Mesendoderm (in vitro differentiated cells): ENCODE data around the gene SMIM45.

ENCODE experiments used
- DNase-seq: peaks from one replicate; pipeline ENCODE4 v3.0.0; 2013
- H2AK5ac ChIP-seq: 2 replicates; pipeline ENCODE4 v1.6.1; 2013; ENCODE audit warnings: low read length, inconsistent platforms
- H2BK120ac ChIP-seq: 2 replicates; pipeline ENCODE4 v1.6.1; 2013; ENCODE audit warnings: low read depth, mild to moderate bottlenecking, low read length, moderate library complexity, mixed read lengths
- H2BK15ac ChIP-seq: replicated peaks from 2 replicates; pipeline ENCODE4 v1.6.1; 2013; ENCODE audit warnings: low read depth, mild to moderate bottlenecking, moderate library complexity
- H2BK5ac ChIP-seq: 2 replicates; pipeline ENCODE4 v1.6.1; 2013; ENCODE audit warnings: low read length, inconsistent platforms
- H3K18ac ChIP-seq: 2 replicates; pipeline ENCODE4 v1.6.1; 2013; ENCODE audit warnings: mild to moderate bottlenecking, low read length, mixed read lengths
- H3K23ac ChIP-seq: one replicate; pipeline ENCODE4 v1.6.1; 2013; ENCODE audit warnings: low read length
- H3K27ac ChIP-seq: 2 replicates; pipeline ENCODE4 v1.5.1; 2013; ENCODE audit warnings: low read depth, mild to moderate bottlenecking, inconsistent platforms, low read length, moderate library complexity
- H3K27me3 ChIP-seq: 2 replicates; pipeline ENCODE4 v1.6.1; 2013; ENCODE audit warnings: low read length, control low read depth, mild to moderate bottlenecking, inconsistent platforms; ENCODE audit not compliant: insufficient read depth, poor library complexity
- H3K36me3 ChIP-seq: 2 replicates; pipeline ENCODE4 v1.6.1; 2013; ENCODE audit warnings: low read length, inconsistent platforms; ENCODE audit not compliant: control insufficient read depth, insufficient read depth
- H3K4ac ChIP-seq: one replicate; pipeline ENCODE4 v1.6.1; 2013; ENCODE audit warnings: low read depth, mild to moderate bottlenecking, low read length, moderate library complexity
- H3K4me1 ChIP-seq: 2 replicates; pipeline ENCODE4 v1.6.1; 2013; ENCODE audit warnings: low read depth, low read length, inconsistent platforms; ENCODE audit not compliant: control insufficient read depth
- H3K4me2 ChIP-seq: 2 replicates; pipeline ENCODE4 v1.6.1; 2013; ENCODE audit warnings: low read length
- H3K4me3 ChIP-seq: 2 replicates; pipeline ENCODE4 v1.5.1; 2013; ENCODE audit warnings: mild to moderate bottlenecking, low read length
- H3K56ac ChIP-seq: one replicate; pipeline ENCODE4 v1.6.1; 2013; ENCODE audit warnings: low read length
- H3K79me1 ChIP-seq: 2 replicates; pipeline ENCODE4 v1.6.1; 2013; ENCODE audit warnings: low read length, inconsistent platforms
- H3K79me2 ChIP-seq: 2 replicates; pipeline ENCODE4 v1.6.1; 2013; ENCODE audit warnings: mild to moderate bottlenecking, low read length; ENCODE audit not compliant: control insufficient read depth, insufficient read depth
- H3K9ac ChIP-seq: 2 replicates; pipeline ENCODE4 v1.6.1; 2013; ENCODE audit warnings: low read length, inconsistent platforms
- H4K5ac ChIP-seq: one replicate; pipeline ENCODE4 v1.6.1; 2013; ENCODE audit warnings: low read length
- H4K8ac ChIP-seq: one replicate; pipeline ENCODE4 v1.6.1; 2013; ENCODE audit warnings: low read depth, mild to moderate bottlenecking, control low read depth, low read length, moderate library complexity
- WGBS: extraction: QIAGEN DNeasy Blood & Tissue Kit; methylation state at CpG from one replicate; pipeline ENCODE4 v1.1.7; 2013; ENCODE audit warnings: low lambda C conversion rate, missing lambda C conversion rate; ENCODE audit not compliant: insufficient coverage; ENCODE audit errors: extremely low coverage; 5-methylcytosine and 5-hydroxymethylcytosine counted together

Gene SMIM45

DNA sequence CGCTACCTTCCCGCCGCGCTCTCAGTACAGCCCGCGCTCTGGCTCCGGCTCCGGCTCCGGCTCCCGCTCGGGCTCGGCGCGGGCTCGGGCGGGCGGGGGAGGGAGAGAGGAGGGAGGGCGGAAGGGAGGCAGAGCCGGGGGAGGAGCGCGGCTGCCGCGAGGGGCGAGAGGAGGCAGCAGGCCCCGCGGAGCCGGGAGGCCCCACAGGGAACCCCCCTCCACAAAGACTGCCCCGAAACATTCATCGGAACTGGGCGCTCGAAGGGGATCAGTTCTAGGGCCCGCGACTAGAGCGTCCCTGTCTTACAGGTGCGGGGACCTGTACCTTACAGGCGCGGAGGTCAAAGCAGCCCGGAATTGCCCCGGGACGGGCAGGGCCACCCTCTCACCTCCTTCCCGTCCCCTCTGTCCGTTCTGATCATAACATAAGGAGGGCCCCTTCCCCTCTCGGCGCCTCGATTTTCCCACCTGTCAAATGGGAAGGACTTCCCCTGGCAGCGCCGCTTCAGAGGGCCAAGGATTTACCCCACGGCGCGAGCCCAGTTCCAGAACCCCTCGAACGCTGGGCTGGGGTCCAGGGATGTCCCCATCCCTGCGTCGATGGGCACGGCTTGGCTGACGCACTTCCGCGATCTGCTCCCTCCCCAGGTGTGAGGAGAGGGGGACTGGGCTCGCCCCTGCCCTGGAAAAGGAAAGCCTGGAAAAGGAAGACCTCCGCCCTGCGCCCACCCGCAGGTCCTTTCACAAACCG, 36.7 kb upstream of the SMIM45 start, which contains the start of gene SHISA8:
SHISA8 (minus strand) TSS at position 40 of the 751 bp plus-strand sequence. CDS start 407 bp downstream, outside the sequence.
- peak; percentile 49 for DNase-seq
- no peak within 1 kb of the TSS for H2BK15ac ChIP-seq
- H3K18ac ChIP-seq, result no peak within 1 kb of the TSS
- peaks cover 57% of the 10 kb centered on the region for H3K27me3 ChIP-seq
- H2AK5ac ChIP-seq, result no peak within 1 kb of the TSS
- no peak within 1 kb of the TSS for H3K4ac ChIP-seq
- H3K4me2 ChIP-seq, result peak within 1 kb of the TSS; percentile 72
- H2BK120ac ChIP-seq, result no peak within 1 kb of the TSS
- H3K4me1 ChIP-seq, result peaks cover 3% of the 10 kb centered on the region
- H4K5ac ChIP-seq, result no peak within 1 kb of the TSS
- no peak within 1 kb of the TSS for H4K8ac ChIP-seq
- no peak within 1 kb of the TSS for H3K27ac ChIP-seq
- H3K56ac ChIP-seq, result peak within 1 kb of the TSS; percentile 67
- no peaks in the 10 kb centered on the region for H3K79me2 ChIP-seq
- no peak within 1 kb of the TSS for H3K4me3 ChIP-seq
- no CpG with 5 or more reads among the region's 63 CpGs for WGBS
- no peaks in the 10 kb centered on the region for H3K79me1 ChIP-seq
- peak within 1 kb of the TSS; percentile 36 for H3K9ac ChIP-seq
- H3K23ac ChIP-seq, result peak within 1 kb of the TSS; percentile 57
- no peaks in the 10 kb centered on the region for H3K36me3 ChIP-seq
- no peak within 1 kb of the TSS for H2BK5ac ChIP-seq

DNA sequence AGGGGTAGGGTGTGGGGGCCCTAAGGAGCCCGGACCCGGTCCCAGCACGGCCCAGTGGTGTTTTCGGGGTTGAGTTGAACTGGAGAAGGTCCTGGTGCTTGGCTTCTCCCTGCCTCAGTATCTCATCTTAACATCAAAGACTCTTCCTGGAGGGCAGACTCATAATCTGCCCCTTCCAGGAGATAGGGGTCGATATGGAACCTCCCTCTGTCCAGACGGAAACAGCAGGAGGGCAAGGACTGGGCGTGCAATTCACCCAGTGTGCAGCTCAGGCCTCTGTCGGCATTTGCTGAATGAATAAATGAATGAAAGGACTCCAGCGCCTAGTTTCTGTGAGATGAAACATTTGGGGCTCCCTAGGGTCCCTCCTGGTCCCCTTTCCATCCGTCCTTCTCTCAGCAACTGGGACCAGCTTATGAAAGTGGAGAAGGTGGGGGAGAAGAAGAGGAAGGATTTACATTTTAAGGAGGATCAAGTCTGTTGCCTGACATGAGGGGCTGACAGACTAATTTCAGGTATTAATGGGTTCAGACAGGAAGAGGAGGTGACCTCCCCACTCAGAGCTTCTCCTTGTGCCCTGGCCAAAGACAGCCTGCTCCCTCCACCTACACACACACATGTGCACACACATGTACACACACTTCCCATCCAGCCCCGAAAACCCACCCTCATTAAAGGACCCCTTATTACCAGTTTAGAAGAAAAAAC, 36.0 kb upstream of the SMIM45 start:
- Histone ChIP-seq H3K27me3 (peaks cover 50% of the 10 kb centered on the region), H3K4ac (no peak overlapping the region)
- WGBS, result no CpG with 5 or more reads among the region's 11 CpGs

DNA sequence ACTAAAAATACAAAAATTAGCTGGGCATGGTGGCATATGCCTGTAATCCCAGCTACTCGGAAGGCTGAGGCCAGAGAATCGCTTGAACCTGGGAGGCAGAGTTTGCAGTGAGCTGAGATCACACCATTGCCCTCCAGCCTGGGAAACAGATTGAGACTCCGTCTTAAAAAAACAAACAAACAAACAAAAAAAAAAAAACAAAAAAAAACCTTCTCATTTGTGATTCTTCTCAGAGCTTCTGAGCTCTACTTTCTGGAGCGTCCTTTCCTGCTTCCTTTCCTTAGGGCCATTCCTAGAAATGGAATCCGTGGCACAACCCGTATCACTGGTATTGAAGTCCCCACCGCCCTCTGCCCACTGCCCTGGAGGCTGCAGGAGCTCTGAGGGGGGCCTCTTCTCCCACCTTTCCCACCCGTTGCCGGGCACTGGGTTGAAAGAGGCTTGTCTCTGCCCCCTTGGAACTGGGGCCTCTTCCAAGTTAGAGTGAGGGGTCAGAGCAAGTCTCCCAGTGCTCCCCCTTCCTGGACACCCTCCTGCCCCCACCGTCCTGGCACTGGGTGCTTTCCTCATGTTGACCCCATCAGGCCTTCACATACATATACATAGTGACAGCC, 35.1 kb upstream of the SMIM45 start:
- DNase-seq, result no peak
- Histone ChIP-seq H3K18ac (no peak overlapping the region), H3K79me1 (no peaks in the 10 kb centered on the region), H3K23ac (no peak overlapping the region), H4K5ac (no peak overlapping the region), H2BK15ac (no peak overlapping the region), H3K4me1 (peaks cover 3% of the 10 kb centered on the region), H2BK5ac (no peak overlapping the region), H3K27ac (no peak overlapping the region), H2BK120ac (no peak overlapping the region), H3K79me2 (no peaks in the 10 kb centered on the region), H3K4me3 (no peak overlapping the region), H3K9ac (no peak overlapping the region), H3K56ac (no peak overlapping the region), H3K36me3 (no peaks in the 10 kb centered on the region), H3K4ac (no peak overlapping the region), H3K4me2 (no peak overlapping the region), H3K27me3 (peaks cover 43% of the 10 kb centered on the region), H4K8ac (no peak overlapping the region), H2AK5ac (no peak overlapping the region)
- no CpG with 5 or more reads among the region's 10 CpGs for WGBS

More for the DNA sequence above, 36.0 kb upstream of the SMIM45 start:
- H3K4me3 ChIP-seq, result no peak overlapping the region
- H3K27ac ChIP-seq, result no peak overlapping the region
- no peak overlapping the region for H4K8ac ChIP-seq
- no peak overlapping the region for H2BK15ac ChIP-seq
- no peaks in the 10 kb centered on the region for H3K36me3 ChIP-seq
- no peak overlapping the region for H3K56ac ChIP-seq
- H3K79me1 ChIP-seq, result no peaks in the 10 kb centered on the region
- no peak for DNase-seq
- H3K4me2 ChIP-seq, result no peak overlapping the region
- H3K79me2 ChIP-seq, result no peaks in the 10 kb centered on the region
- H4K5ac ChIP-seq, result no peak overlapping the region
- H3K23ac ChIP-seq, result peak overlapping the region; percentile 57
- no peak overlapping the region for H2BK5ac ChIP-seq
- no peak overlapping the region for H2BK120ac ChIP-seq
- no peak overlapping the region for H2AK5ac ChIP-seq
- no peak overlapping the region for H3K9ac ChIP-seq
- peaks cover 3% of the 10 kb centered on the region for H3K4me1 ChIP-seq
- H3K18ac ChIP-seq, result no peak overlapping the region

DNA sequence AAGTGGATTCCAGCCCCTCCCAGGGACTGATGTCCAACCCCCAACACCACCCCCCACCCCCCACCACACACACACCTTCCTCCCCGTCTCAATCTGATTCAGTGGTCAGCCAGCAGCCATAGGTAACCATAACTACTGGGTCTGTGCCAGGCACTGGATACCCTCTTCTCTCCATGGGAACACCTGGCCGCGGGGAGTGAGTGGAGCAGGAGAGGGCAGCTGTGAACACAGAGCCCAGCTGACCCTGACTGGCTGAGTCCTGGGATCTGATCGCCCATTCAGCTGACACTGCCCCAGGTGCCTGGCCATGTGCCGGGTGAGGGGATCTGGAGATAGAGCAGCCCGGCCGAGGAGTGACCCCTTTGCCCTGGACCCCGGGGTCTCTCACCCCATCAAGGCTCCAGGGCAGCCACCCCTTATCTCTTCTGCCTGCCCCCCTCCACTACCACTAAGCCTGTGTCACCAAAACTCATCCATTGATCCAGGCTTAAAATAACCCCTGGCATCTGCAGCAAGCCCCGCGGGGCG, 34.5 kb upstream of the SMIM45 start:
- Histone ChIP-seq H3K4me3 (no peak overlapping the region), H3K79me2 (no peaks in the 10 kb centered on the region)
- WGBS, result no CpG with 5 or more reads among the region's 11 CpGs

DNA sequence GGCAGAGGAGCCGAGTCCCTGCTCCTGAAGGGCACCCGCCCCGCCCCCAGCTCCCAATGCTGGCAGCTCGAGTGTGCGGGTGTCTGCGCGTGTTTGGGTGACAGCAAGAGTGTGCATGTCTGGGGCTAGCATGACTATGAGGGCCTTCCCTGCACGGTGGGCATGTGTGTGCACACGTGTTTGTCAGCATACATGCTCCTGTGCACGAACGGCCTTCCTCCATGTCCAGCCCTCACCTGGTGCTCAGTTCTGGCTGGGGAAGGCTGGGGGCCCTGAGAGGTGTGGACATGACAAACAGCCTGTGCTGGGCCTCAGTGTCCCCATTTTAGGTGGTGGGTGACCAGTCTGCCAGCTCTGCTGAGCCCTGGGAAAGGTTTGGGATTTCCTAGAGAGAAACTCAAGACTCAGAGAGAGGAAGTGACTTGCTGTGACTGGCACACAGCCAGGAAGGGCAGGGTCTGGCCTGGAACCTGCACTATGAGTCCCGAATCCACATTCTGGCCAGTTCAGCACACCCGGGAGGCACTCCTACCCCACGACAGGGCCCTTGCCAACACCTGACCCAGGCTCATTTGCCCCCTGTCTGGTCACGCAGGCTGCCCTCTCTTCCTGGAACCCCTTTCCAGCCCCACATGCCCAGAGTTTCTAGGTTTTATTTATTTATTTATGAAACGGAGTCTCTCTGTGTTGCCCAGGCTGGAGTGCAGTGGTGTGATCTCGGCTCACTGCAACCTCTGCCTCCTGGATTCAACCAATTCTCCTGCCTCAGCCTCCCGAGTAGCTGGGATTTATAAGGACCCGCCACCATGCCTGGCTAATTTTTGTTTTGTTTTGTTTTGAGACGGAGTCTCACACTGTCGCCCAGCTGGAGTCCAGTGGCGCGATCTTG, 33.8 kb upstream of the SMIM45 start:
- peaks cover 3% of the 10 kb centered on the region for H3K4me1 ChIP-seq
- no peak overlapping the region for H3K56ac ChIP-seq
- no CpG with 5 or more reads among the region's 23 CpGs for WGBS
- H3K9ac ChIP-seq, result no peak overlapping the region
- H4K5ac ChIP-seq, result no peak overlapping the region
- peaks cover 30% of the 10 kb centered on the region for H3K27me3 ChIP-seq
- H3K4me3 ChIP-seq, result no peak overlapping the region
- H2BK15ac ChIP-seq, result no peak overlapping the region
- H2AK5ac ChIP-seq, result no peak overlapping the region
- H3K4me2 ChIP-seq, result no peak overlapping the region
- no peak overlapping the region for H2BK5ac ChIP-seq
- H3K79me1 ChIP-seq, result no peaks in the 10 kb centered on the region
- H3K79me2 ChIP-seq, result no peaks in the 10 kb centered on the region
- no peak overlapping the region for H3K4ac ChIP-seq
- no peak overlapping the region for H3K23ac ChIP-seq
- H2BK120ac ChIP-seq, result no peak overlapping the region
- H3K27ac ChIP-seq, result no peak overlapping the region
- DNase-seq, result no peak
- no peak overlapping the region for H3K18ac ChIP-seq
- H4K8ac ChIP-seq, result no peak overlapping the region
- H3K36me3 ChIP-seq, result no peaks in the 10 kb centered on the region

More for the DNA sequence above, 34.5 kb upstream of the SMIM45 start:
- no peak overlapping the region for H2BK120ac ChIP-seq
- H3K18ac ChIP-seq, result no peak overlapping the region
- no peak overlapping the region for H3K9ac ChIP-seq
- H3K79me1 ChIP-seq, result no peaks in the 10 kb centered on the region
- H2AK5ac ChIP-seq, result no peak overlapping the region
- H3K56ac ChIP-seq, result no peak overlapping the region
- H4K8ac ChIP-seq, result no peak overlapping the region
- H2BK15ac ChIP-seq, result no peak overlapping the region
- H3K36me3 ChIP-seq, result no peaks in the 10 kb centered on the region
- no peak overlapping the region for H3K23ac ChIP-seq
- no peak overlapping the region for H3K4ac ChIP-seq
- H3K4me1 ChIP-seq, result peaks cover 3% of the 10 kb centered on the region
- H3K27me3 ChIP-seq, result peaks cover 37% of the 10 kb centered on the region
- H2BK5ac ChIP-seq, result no peak overlapping the region
- H3K4me2 ChIP-seq, result no peak overlapping the region
- no peak for DNase-seq
- no peak overlapping the region for H4K5ac ChIP-seq
- H3K27ac ChIP-seq, result no peak overlapping the region
